HG03108 (cell line): Measurements from ENCODE around the gene CADPS2.
"Not testable (repeated sequence)": the region's sequence is repeated elsewhere in the genome, so short reads cannot be mapped to it uniquely, and the experiment has no call there.

Source experiments
- ATAC-seq: cut with Tn5 transposase; IDR thresholded peaks from one replicate; pipeline ENCODE4 v1.9.1; 2021; ENCODE audit warnings: moderate library complexity; ENCODE audit not compliant: unreplicated experiment

Gene CADPS2

DNA sequence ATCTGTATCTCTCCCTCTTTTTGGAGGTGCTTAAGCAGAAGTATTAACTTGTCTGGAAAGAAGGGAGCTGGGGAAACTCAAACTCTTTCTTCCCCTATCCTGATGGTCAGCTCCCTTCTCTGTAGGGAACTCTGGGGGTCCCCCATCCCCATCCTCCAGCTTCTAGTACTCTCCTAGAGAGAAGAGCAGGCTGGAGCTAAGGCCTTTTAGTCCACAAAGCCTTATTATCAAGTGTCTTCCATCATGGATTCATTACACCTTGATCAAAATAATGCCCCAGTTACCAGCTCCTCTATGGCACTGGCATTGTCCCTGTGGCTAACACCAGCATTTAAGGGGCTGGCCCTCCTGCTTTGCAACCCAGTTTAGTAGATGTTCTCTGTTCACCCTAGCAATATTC, 35.7 kb downstream of the CADPS2 start:
- no peak for ATAC-seq

DNA sequence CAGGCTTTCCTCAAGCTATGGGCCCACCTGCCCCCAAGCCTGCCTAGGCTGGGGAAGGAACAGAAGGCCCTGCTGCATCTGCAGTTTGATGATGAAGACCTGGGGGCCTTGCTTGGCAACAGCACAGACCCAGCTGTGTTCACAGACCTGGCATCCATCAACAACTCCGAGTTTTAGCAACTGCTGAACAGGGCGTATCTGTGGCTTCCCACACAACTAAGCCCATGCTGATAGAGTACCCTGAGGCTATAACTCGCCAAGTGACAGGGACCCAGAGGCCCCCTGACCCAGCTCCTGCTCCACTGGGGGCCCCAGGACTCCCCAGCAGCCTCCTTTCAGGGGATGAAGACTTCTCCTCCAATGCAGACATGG, 36.3 kb downstream of the CADPS2 start:
- ATAC-seq, result no peak

DNA sequence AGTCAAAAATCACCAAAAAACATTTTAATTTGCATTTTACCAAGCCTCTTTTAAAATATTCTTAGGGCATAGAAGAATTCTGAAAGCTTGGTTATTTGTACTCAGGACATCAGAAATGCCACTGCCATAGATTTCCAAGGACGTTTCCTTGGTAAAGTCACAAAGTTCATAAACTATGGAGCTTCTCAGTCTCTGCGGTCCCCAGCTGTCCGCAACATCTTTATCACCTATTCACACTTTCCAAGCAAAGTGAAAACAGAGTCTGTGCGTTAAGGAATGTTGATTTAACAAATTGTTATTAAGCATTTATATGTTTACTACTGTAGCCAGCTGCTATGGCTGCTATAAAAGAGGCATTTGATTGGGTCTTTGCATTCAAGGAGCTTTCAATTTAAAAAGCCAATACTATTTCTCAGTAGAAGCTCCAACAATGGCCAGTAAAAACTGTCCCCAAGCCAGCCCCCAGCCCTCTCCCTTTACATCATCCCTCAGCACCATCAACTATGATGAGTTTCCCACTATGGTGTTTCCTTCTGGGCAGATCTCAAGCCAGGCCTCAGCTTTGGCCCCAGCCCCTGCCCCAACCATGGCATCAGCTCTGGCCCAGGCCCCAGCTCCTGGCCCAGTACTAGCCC, 36.8 kb downstream of the CADPS2 start:
- no peak for ATAC-seq

DNA sequence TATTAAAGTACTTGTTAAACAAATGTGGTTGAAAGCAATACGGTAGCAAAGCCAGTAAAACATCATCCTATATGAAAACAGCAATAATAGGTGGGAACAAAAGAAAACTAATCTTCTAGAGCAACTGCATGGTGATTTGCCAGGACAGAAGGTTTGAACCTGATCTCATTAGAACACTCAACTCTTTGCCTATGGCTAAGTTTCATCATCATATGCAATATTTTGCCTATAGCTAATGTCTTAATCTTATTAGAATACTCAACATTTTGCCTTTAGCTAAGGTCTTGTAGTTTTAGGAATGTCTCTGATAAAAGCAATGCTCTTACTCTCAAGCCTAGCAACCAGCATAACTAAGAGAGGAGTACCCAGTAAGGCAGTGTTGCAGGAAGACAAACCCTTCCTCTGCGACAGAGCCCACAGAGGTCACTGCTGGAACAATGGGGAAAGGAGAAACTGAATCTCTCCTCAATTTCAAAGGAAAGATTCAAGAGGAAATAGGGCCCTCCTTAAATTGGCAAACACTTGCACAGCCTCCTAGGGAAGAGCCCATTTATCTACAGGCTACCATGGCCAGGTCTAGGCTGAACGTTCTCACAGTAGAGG, 38.3 kb downstream of the CADPS2 start:
- ATAC-seq, result no peak

DNA sequence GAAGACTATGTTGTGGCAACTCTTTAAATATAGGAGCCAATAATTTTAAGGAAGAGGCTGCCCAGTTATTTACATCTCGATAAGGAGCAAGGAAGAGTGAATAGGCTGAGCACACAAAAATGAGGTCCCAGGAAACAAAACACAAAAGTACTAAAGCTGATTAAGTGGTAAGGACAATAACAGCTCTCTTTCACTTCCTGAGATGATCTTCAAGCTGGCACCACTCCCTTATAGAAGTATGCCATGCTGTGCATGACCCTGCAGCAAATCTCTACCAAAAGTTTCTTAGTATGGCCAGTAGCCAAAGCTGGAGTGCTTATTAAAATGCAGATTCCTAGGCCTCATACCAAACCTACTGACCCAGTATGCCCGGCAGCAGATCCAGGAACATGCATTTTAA, 39.7 kb downstream of the CADPS2 start:
- no peak for ATAC-seq

DNA sequence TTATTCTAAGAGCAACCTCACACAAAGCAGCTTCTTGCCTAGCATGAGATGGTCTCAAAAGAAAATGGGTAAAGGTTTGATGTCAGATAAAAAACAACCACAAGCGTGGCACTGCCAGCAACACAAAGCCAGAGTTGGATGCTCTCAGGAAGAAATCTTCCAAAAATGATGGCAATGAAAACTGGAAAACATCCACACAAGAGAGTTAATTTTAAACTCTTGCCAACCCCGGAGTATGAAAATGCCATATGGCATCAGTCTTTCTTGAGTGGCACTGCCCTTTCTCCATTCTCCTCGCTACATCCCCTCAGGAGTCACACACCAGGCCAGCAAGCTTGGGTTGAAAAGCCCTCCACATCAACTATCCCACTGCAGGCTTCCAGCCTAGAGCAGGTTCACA, 41.0 kb downstream of the CADPS2 start:
- no peak for ATAC-seq

DNA sequence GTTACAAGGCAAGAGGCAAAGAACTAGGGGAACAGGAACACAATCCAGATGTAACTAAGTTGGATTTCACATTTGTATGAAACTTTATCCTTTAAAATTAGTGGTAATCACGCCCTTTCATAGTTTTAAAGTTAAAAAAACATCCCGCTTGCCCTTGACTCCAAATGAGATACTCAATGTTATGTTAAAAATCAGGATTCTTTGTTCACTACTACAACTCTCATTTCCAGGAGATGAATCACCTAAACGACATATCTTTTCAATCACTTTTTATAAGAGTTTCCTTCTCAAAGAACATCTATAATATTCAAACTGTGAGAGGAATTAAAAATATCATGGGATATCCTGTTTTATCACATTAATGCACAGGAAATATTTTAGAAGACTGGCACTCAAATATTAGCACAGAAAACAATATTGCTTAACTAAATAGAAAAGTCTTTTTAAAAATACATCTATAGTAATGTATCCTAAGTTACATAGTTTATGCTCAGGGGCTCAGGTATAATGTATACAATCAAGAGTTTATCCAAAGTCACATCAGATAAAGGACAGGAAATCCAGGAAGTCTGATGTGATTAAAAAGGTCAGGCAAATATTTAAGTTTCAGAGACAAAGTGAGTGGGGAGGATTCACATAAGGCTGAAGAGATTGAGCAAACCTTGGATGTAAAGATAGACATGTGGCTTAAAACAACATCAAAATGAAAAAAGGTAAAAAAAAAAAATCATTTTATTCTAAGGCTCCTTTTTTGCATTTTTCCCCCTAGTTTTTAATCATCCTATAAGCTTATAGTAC, 41.9 kb downstream of the CADPS2 start:
- ATAC-seq, result no peak

DNA sequence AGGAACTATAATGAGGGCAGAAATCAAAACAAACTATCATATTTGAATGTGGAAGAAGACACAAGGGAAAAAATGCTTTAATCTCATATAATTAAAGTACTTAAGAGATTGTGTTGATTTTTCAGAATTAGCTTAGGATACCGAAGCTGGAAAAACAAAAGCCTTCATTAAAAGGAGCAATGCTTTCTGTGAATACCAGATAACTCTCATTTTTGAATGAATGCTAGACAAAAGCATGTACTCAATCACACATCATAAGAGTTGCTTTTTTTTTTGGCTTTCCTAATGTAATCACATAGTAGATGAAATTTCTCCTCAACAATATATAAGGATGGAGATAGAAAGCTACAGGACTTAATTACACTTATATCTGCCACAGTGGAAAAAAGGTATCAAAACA, 43.3 kb downstream of the CADPS2 start:
- no peak for ATAC-seq

DNA sequence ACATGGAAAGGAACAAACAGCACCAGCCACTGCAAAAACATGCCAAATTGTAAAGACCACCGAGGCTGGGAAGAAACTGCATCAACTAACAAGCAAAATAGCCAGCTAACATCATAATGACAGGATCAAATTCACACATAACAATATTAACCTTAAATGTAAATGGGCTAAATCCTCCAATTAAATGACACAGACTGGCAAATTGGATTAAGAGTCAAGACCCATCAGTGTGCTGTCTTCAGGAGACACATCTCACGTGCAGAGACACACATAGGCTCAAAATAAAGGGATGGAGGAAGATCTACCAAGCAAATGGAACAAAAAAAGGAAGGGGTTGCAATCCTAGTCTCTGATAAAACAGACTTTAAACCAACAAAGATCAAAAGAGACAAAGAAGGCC, 50.0 kb downstream of the CADPS2 start:
- ATAC-seq, result not testable (repeated sequence)

DNA sequence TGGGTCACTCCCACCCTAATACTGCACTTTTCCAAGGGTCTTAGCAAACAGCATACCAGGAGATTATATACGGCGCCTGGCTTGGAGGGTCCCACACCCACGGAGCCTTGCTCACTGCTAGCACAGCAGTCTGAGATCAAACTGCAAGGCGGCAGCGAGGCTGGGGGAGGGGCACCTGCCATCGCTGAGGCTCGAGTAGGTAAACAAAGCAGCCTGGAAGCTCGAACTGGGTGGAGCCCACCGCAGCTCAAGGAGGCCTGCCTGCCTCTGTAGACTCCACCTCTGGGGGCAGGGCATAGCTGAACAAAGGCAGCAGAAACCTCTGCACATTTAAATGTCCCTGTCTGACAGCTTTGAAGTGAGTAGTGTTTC, 51.7 kb downstream of the CADPS2 start:
- ATAC-seq, result not testable (repeated sequence)

DNA sequence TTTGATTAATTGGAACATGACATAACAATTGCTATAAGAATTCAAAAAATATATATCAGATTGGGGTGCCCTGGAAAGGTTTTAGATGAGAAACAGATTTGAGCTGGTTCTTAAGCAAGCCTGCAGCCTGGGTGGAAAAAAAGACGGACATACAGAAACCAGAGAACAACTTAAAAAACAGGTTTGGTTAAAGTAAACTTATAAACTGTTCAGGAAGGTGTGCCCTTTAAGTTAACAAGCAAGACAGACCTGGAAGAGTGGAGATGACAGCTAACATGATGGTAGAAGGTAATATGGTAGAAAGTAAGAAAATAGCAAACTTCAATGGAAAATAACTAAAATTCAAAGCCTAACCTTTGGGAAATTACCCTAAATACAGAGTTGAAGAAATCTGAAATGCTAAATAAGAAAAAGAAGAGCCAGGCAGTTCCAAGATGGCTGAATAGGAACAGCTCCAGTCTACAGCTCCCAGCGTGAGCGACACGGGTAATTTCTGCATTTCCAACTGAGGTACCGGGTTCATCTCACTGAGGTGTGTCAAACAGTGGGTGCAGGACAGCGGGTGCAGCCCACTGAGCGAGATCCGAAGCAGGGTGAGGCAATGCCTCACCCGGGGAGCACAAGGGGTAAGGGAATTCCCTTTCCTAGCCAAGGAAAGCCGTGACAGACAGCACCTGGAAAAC, 52.2 kb downstream of the CADPS2 start:
- ATAC-seq, result no peak

DNA sequence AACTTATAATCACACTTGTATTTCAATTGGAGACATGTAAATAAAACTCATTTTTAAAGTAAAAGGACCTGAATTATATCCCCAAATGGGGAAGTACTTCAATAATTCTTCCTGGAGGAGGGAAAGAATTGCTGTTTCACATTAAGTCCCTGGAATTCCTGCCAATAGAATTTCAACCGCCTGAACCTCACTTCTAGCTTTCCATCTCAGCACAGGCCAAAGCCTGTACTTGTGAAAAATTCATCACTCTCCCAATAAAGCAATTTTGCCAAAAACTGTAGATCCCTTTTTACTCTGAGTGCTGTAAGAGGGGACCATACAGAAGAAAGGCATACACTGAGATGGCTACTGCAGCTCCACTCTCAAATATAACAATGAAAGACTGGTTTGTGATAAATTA, 54.8 kb downstream of the CADPS2 start:
- ATAC-seq, result no peak

DNA sequence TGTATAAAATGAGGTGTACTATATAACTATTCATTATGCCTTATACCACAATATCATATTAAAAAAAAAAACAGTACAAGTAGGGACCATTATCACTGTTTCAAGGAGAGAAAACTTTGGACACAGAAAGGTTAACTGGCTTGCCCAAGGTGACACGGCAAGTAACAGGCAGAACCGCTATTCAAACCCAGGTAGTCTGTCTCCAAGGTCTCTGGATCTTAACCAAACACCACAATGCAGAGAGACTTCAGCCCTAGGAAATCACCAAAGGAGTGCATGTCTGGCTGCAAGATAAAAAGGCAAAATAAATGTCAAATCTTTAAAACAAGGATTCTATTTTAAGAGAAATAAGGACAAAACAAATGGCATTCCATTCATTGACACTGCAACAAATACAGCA, 56.3 kb downstream of the CADPS2 start:
- no peak for ATAC-seq

DNA sequence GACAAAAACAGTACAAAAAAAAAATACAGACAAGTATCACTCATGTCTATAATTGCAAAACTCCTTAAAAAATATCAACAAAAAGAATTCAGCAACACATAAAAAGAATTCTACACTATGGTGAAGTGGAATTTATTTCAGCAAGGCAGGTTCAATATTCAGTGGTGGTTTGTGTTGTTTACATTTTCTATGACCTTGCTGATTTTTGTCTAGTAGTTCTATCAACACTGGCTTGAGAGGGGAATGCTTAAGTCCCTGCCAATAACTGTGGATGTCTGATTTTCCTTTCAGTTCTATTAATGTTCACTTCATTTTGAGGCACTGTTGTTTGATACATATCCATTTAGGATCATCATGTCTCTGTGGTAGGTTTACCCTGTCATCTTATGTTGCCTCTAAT, 58.5 kb downstream of the CADPS2 start:
- ATAC-seq, result no peak

DNA sequence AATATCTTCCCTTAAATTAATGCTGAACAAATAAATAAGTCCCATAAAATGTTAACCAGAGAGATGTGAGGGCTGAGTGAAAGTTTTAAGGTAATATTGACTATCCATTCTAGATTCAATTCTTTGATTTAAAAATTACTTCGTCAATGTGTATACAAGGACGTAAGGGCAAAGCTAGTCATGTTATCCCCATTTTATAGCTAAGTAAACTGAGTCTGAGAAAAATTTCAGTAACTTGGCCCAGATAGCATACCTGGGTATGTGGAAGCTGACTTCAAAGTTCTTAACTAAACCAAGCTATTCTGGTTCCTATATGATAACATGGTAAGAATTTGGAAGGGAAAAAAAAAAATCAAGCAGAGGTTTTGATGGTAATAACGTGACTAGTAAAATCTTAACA, 72.4 kb downstream of the CADPS2 start:
- ATAC-seq, result no peak

DNA sequence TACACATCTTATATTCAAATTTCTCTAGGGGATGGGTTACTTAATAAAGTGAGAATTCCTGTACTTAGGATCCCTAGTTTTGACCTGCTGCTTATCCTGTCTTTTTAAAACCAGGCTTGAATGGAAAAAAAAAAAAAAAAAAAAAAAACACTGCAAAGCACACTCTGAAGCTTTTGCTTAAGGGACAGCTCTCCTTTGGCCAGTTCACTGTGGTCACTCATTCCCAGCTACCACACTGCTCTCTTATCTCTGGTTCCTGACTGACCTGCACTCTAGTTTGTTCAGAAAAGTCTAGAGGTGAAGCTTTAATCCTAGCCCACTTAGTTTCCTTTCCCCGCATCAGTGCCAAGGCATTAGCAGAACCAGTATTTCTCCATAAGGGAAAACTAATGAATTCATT, 82.4 kb downstream of the CADPS2 start:
- ATAC-seq, result no peak

DNA sequence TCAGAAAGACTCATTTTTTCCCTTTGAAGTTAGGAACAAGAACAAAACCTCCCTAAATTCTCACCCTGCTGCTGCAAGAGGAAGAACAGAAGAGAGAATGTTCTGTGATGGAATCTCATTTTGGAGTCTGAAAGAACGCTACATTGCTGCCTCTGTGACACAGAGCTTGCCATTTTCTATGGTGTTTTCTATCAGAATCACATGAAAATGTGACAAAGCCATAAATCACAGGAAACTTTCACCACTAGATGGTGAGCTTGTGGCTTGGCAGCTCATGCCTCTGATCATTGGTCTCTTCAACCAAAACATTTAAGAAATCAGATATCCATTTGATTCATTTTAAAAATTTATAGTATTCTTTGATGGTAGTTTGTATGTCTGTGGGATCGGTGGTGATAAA, 82.9 kb downstream of the CADPS2 start:
- ATAC-seq, result no peak

DNA sequence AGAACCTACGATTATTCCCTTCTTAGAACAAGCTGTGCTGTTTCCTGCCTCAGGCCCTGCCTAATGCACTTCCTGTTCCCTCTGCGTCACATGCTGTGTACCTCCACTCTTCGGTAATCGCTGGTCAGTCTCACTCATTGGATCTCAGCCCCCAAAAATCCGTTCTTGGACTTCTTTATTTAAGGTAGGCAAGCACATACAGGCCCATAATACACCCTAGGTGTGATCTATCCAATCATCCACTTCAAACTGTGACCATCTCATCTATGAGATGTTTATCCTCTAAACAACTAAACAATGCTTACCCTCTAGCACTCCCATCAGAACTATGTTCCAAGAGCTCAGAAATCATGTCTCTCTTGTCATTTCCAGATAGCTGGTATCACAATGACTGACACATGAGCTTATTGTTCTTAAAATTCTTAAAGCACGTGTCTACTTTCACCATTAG, 83.9 kb downstream of the CADPS2 start:
- ATAC-seq, result no peak

DNA sequence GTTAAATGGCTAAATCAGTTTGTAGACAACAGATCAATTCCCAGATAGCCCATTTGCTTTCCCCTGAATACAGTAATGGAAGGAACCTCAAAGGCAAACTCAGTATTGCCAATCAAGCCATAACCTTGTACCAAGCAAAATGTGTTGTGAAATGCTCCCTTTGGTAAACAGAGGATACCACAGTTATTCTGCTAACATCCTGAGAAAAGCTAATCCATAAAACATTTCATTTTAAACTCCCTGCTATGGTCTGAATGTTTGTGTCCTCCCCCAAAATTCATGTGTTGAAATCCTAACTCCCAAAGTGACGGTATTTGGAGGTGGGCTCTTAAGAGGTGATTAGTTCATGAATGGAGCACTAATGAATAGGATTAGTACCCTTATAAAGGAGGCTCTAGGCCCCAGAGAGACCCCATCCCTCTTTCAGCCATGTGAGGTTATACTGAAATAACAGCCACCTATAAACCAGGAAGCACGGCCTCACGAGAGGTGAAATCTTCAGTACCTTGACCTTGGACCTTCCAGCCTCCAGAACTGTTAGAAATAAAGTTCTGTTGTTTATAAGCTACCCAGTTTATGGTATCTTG, 94.2 kb downstream of the CADPS2 start:
- ATAC-seq, result no peak

DNA sequence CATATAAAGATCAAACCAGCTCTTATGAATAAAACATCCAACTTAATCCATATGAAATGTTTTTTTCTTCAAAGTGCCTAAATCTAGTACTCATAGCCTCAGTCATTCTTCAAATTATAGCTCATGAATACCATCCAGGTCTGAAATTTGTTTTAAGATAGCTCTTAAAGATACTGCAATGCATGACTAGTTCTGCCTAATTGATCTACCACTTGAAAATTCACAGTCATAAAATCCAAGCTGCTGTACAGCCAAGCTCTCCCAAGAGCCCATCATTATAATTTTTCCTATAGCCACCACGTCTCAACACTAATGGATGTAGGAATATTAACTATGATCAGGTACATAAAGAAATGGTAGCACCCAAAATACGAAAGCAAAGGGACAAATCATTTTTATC, 95.7 kb downstream of the CADPS2 start:
- ATAC-seq, result no peak

DNA sequence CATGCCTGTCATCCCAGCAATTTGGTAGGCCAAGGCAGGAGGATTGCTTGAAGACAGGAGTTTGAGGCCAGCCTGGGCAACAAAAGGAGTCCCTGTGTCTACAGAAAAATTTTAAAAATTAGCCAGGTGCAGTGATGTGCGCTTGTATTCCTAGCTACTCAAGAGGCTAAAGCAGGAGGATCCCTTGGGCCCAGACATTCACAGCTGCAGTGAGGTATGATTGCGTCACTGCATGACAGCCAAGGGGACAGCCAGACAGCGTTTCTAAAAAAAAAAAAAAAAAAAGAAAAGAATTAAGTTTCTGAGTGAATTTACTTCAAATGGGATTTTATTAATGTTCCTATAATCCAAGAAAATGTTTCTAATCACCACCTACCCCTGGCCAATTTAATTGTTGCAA, 96.1 kb downstream of the CADPS2 start:
- no peak for ATAC-seq
